Sigmoid colon (tissue), 3 donors: ENCODE data around the gene NLRC5.

ENCODE experiments used
- CTCF ChIP-seq, 4 experiments: fragments of 450-650 bp in 3 of 4; fragments of 200-600 bp in 1 of 4; IDR thresholded peaks; one replicate each; pipeline ENCODE4 v1.5.1; 2016 to 2019; ENCODE audit warnings: antibody characterized with exemption in 4 of 4, mild to moderate bottlenecking in 3 of 4, moderate library complexity in 2 of 4
- POLR2A ChIP-seq, 2 donors: fragments of 450-650 bp; IDR thresholded peaks; one replicate each; pipeline ENCODE4 v1.6.1; 2016; ENCODE audit warnings: antibody characterized with exemption in 2 of 2, mild to moderate bottlenecking in 2 of 2, moderate library complexity in 2 of 2

DNA sequence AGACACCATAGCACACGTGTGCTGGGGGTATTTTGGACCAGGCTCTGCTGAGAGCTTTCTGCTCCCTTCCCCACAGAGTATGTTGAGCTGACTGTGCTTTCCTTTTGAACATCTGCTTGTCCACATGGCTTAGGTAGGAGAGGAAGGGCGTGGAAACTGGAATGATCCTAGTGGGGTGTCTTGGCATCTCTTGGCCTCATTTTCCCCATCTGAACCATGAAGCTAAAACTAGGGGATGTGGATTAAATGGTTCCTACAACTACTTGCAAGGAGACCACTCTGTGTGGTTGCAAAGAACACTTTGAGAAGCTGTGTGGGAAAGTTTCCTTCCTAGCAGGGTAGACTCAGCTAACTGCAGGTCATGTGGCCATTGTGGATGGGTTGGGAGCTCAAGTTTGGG is 6.7 kb upstream of the NLRC5 start:
- no peak for TF ChIP-seq CTCF (IDR thresholded peaks at IDR 0.05)
- TF ChIP-seq POLR2A (IDR thresholded peaks at IDR 0.05): no peak
